GM12872 (cell line): Measurements from ENCODE around the gene UBAC2.

Experiments
- CTCF ChIP-seq: IDR thresholded peaks from 3 replicates; pipeline ENCODE4 v1.5.1; 2011; ENCODE audit warnings: low read depth, mild to moderate bottlenecking, low read length, moderate library complexity; ENCODE audit not compliant: insufficient read depth

The UBAC2 gene

GRCh38 chr13:99208845-99209527 lies 8.3 kb downstream of the UBAC2 start:
- no peak for TF ChIP-seq CTCF

GRCh38 chr13:99211421-99212035 lies 10.9 kb downstream of the UBAC2 start:
- TF ChIP-seq CTCF, result no peak

- no peak for TF ChIP-seq CTCF
Measured at GRCh38 chr13:99214232-99214631, 13.6 kb downstream of the UBAC2 start.

- TF ChIP-seq CTCF, result no peak
Measured at GRCh38 chr13:99214731-99215130, 14.1 kb downstream of the UBAC2 start.

GRCh38 chr13:99215184-99215830 lies 14.7 kb downstream of the UBAC2 start:
- no peak for TF ChIP-seq CTCF

- TF ChIP-seq CTCF, result no peak
Measured at GRCh38 chr13:99217461-99218110, 16.9 kb downstream of the UBAC2 start.

- no peak for TF ChIP-seq CTCF
Measured at GRCh38 chr13:99218126-99218525, 17.5 kb downstream of the UBAC2 start.
